ENCODE measurements around the gene PHF20. TPM values are rescaled to one million over a fixed set of nuclear protein-coding genes. Genes with fewer than 3 reads are reported as not detected.
A peak's percentile ranks its signal among the peaks of the same experiment; 100 is the strongest.

PHF20 gene
- total RNA-seq, 1 experiment from 2014 or later, result 37.2 TPM

DNA sequence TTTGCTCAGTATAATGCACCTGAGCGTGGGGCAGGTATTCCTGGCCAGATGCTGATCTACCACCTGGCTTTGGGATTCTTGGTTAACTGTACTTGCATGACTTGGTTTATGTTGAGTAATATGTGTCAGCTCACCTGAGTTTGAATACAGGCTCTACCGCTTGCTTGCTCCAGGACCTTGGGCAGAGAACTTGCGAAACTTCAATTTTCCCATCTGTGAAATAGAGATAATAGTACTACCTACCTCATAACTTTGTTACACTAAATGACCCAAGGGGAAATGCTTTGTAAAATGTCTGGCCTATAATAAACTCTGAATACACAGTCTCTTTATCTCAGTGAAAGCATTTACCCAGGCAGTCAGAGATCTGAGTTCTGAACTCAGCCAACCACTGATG is 130.7 kb downstream of the PHF20 start:
- H3K27ac ChIP-seq (ENCODE audit: low read length), result peak overlapping the region; percentile 48; the same call in 1 of the 2 replicates
- H3K4me2 ChIP-seq (ENCODE audit: low read length), result no peak overlapping the region
- TF ChIP-seq EZH2 (IDR thresholded peaks at IDR 0.05; ENCODE audit: low read length, unreplicated experiment) (no peak), EZH2phosphoT487 (IDR thresholded peaks at IDR 0.05; ENCODE audit: borderline replicate concordance, low read length) (no peak)
- TF ChIP-seq, protein P1, sequence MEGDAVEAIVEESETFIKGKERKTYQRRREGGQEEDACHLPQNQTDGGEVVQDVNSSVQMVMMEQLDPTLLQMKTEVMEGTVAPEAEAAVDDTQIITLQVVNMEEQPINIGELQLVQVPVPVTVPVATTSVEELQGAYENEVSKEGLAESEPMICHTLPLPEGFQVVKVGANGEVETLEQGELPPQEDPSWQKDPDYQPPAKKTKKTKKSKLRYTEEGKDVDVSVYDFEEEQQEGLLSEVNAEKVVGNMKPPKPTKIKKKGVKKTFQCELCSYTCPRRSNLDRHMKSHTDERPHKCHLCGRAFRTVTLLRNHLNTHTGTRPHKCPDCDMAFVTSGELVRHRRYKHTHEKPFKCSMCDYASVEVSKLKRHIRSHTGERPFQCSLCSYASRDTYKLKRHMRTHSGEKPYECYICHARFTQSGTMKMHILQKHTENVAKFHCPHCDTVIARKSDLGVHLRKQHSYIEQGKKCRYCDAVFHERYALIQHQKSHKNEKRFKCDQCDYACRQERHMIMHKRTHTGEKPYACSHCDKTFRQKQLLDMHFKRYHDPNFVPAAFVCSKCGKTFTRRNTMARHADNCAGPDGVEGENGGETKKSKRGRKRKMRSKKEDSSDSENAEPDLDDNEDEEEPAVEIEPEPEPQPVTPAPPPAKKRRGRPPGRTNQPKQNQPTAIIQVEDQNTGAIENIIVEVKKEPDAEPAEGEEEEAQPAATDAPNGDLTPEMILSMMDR (conservative IDR thresholded peaks at IDR 0.05; ENCODE audit: low read depth, low read length), result no peak
- H3K4me3 ChIP-seq (ENCODE audit: low read length), result no peak overlapping the region
- H3F3A ChIP-seq (ENCODE audit: low read length, unreplicated experiment), result no peaks in the 10 kb centered on the region
- H3K9me3 ChIP-seq (ENCODE audit: low read length), result no peaks in the 10 kb centered on the region
- H2AFZ ChIP-seq (ENCODE audit: low read length), result no peak overlapping the region
- no TSS peak for BruUV-seq (replicated peaks)
- no peaks in the 10 kb centered on the region for H4K20me1 ChIP-seq (ENCODE audit: low read length)
- CTCF ChIA-PET, result no interaction called here
- no peaks in the 10 kb centered on the region for H3K27me3 ChIP-seq (ENCODE audit: low read length)
- POLR2A ChIA-PET (ENCODE audit: unreplicated experiment), result no interaction called here
- H3K36me3 ChIP-seq (ENCODE audit: low read depth, low read length), result no peaks in the 10 kb centered on the region
- ATAC-seq (no peak), DNase-seq (no peak)
- H3K9me2 ChIP-seq (replicated peaks; ENCODE audit: low read length), result no peaks in the 10 kb centered on the region
- H3K79me2 ChIP-seq (ENCODE audit: low read length), result no peaks in the 10 kb centered on the region
- no peak overlapping the region for H3K9ac ChIP-seq (ENCODE audit: low read length)
- H3K4me1 ChIP-seq (ENCODE audit: insufficient read depth, low read length), result peaks cover 16% of the 10 kb centered on the region
- intact Hi-C loops (cut with micrococcal nuclease), result no loop called here

DNA sequence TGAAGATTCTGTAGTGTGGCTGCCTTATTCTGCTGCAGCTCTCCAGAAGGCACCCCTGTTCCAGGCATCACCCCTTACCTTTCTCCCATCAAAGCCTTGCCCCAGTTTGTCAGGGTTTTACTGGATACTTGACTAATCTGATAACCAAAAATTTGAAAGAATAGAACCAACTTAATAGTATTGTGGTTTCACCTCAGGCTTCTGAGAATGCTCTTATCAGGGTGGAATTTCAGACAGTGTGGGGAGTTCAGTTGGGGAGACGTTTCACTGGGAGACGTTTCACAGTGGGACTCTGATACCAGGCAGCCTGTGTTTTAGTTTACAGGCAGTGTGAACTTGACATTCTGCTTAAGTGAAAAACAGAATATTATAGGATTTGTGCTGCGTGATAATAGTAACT is 132.0 kb downstream of the PHF20 start:
- Histone ChIP-seq H3K79me2 (ENCODE audit: low read length) (no peaks in the 10 kb centered on the region), H3K9me3 (ENCODE audit: low read length) (no peaks in the 10 kb centered on the region), H3K4me1 (ENCODE audit: insufficient read depth, low read length) (peaks cover 16% of the 10 kb centered on the region), H3K27ac (ENCODE audit: low read length) (no peak overlapping the region), H3K27me3 (ENCODE audit: low read length) (no peaks in the 10 kb centered on the region), H3F3A (ENCODE audit: low read length, unreplicated experiment) (no peaks in the 10 kb centered on the region), H4K20me1 (ENCODE audit: low read length) (no peaks in the 10 kb centered on the region), H3K36me3 (ENCODE audit: low read depth, low read length) (no peaks in the 10 kb centered on the region), H3K9ac (ENCODE audit: low read length) (no peak overlapping the region), H3K4me2 (ENCODE audit: low read length) (no peak overlapping the region), H2AFZ (ENCODE audit: low read length) (no peak overlapping the region), H3K4me3 (ENCODE audit: low read length) (no peak overlapping the region), H3K9me2 (replicated peaks; ENCODE audit: low read length) (no peaks in the 10 kb centered on the region)
- DNase-seq (no peak), ATAC-seq (no peak)
- ChIA-PET CTCF (no interaction called here), POLR2A (ENCODE audit: unreplicated experiment) (no interaction called here)
- BruUV-seq (replicated peaks), result no TSS peak
- intact Hi-C loops (cut with micrococcal nuclease), result no loop called here
- no peak for TF ChIP-seq EZH2phosphoT487 (IDR thresholded peaks at IDR 0.05; ENCODE audit: borderline replicate concordance, low read length)
- TF ChIP-seq, protein P1 (conservative IDR thresholded peaks at IDR 0.05; ENCODE audit: low read depth, low read length), result no peak
- TF ChIP-seq EZH2 (IDR thresholded peaks at IDR 0.05; ENCODE audit: low read length, unreplicated experiment), result no peak

GRCh38 chr20:35904982-35905663 is 133.3 kb downstream of the PHF20 start:
- DNase-seq (no peak), ATAC-seq (no peak)
- ChIA-PET POLR2A (ENCODE audit: unreplicated experiment) (no interaction called here), CTCF (no interaction called here)
- no peak overlapping the region for H3K4me2 ChIP-seq (ENCODE audit: low read length)
- no peaks in the 10 kb centered on the region for H3K36me3 ChIP-seq (ENCODE audit: low read depth, low read length)
- no peaks in the 10 kb centered on the region for H3K27me3 ChIP-seq (ENCODE audit: low read length)
- H4K20me1 ChIP-seq (ENCODE audit: low read length), result no peaks in the 10 kb centered on the region
- intact Hi-C loops (cut with micrococcal nuclease), result no loop called here
- no peak overlapping the region for H3K27ac ChIP-seq (ENCODE audit: low read length)
- H3K4me1 ChIP-seq (ENCODE audit: insufficient read depth, low read length), result peaks cover 16% of the 10 kb centered on the region
- no peaks in the 10 kb centered on the region for H3F3A ChIP-seq (ENCODE audit: low read length, unreplicated experiment)
- H3K4me3 ChIP-seq (ENCODE audit: low read length), result no peak overlapping the region
- no TSS peak for BruUV-seq (replicated peaks)
- H3K9me3 ChIP-seq (ENCODE audit: low read length), result no peaks in the 10 kb centered on the region
- no peaks in the 10 kb centered on the region for H3K79me2 ChIP-seq (ENCODE audit: low read length)
- no peak overlapping the region for H2AFZ ChIP-seq (ENCODE audit: low read length)
- TF ChIP-seq EZH2 (IDR thresholded peaks at IDR 0.05; ENCODE audit: low read length, unreplicated experiment), result no peak
- TF ChIP-seq, protein P1 (conservative IDR thresholded peaks at IDR 0.05; ENCODE audit: low read depth, low read length), result no peak
- no peak for TF ChIP-seq EZH2phosphoT487 (IDR thresholded peaks at IDR 0.05; ENCODE audit: borderline replicate concordance, low read length)
- no peak overlapping the region for H3K9ac ChIP-seq (ENCODE audit: low read length)
- H3K9me2 ChIP-seq (replicated peaks; ENCODE audit: low read length), result no peaks in the 10 kb centered on the region
